CD4-positive, alpha-beta T cell (primary cell): ENCODE results near the gene SLC25A28. TPM values are rescaled to one million over a fixed set of nuclear protein-coding genes. Genes with fewer than 3 reads are reported as not detected.

Experiments
- ATAC-seq: fragments of 200-7000 bp; cut with Tn5 transposase; one replicate; pipeline ENCODE4 v1.10.0; 2022; ENCODE audit warnings: mild to moderate bottlenecking; ENCODE audit not compliant: poor library complexity
- CTCF ChIA-PET: fragments of 350-600 bp; sonication (Branson Sonifier 250); formaldehyde crosslinking; loops from one replicate; lab custom pipeline; 2021; ENCODE audit warnings: antibody characterized with exemption, inconsistent platforms; lab: Charles Lee
- POLR2A ChIA-PET: fragments of 350-600 bp; sonication (Branson Sonifier 250); formaldehyde crosslinking; loops from one replicate; lab custom pipeline; 2021; ENCODE audit warnings: antibody characterized with exemption, inconsistent platforms; lab: Charles Lee
- DNase-seq, 14 experiments: peaks; one replicate each; pipeline ENCODE4 v3.0.0-alpha.2; 2013 to 2020; ENCODE audit warnings: mixed read lengths in 2 of 14
- H3K27ac ChIP-seq, 2 donors: one replicate each; pipeline versions ENCODE4 v1.5.1 to v1.7.0; 2013; ENCODE audit warnings: low read length in 2 of 2, low read depth in 1 of 2, mild to moderate bottlenecking in 1 of 2
- H3K27me3 ChIP-seq, 2 experiments: 1 replicate in 1 of 2; 2 replicates in 1 of 2; pipeline versions ENCODE4 v1.6.1 to v1.7.0; 2013; ENCODE audit warnings: low read length in 2 of 2, control low read depth in 1 of 2, mild to moderate bottlenecking in 1 of 2, moderate library complexity in 1 of 2; ENCODE audit not compliant: insufficient read depth in 2 of 2, control insufficient read depth in 1 of 2
- H3K36me3 ChIP-seq: one replicate; pipeline ENCODE4 v1.6.1; 2013; ENCODE audit warnings: low read length, control low read depth; ENCODE audit not compliant: insufficient read depth
- H3K4me1 ChIP-seq: one replicate; pipeline ENCODE4 v1.6.1; 2013; ENCODE audit warnings: low read length, control low read depth; ENCODE audit not compliant: insufficient read depth
- H3K4me3 ChIP-seq: one replicate; pipeline ENCODE4 v1.5.1; 2013; ENCODE audit warnings: mild to moderate bottlenecking, low read length, moderate library complexity
- H3K9me3 ChIP-seq, 2 experiments: 1 replicate in 1 of 2; 2 replicates in 1 of 2; pipeline versions ENCODE4 v1.6.1 to v1.7.0; 2013; ENCODE audit warnings: low read length in 2 of 2, mild to moderate bottlenecking in 2 of 2, control low read depth in 1 of 2, moderate library complexity in 1 of 2; ENCODE audit not compliant: control insufficient read depth in 1 of 2, insufficient read depth in 1 of 2
- H3K27ac Mint-ChIP-seq: one replicate; pipeline ENCODE4 v1.8.0; 2020; ENCODE audit warnings: mixed read lengths
- H3K27me3 Mint-ChIP-seq: one replicate; pipeline ENCODE4 v1.8.0; 2021; ENCODE audit warnings: mixed read lengths
- H3K36me3 Mint-ChIP-seq: one replicate; pipeline ENCODE4 v1.8.0; 2021; ENCODE audit warnings: low read depth, mixed read lengths
- H3K4me1 Mint-ChIP-seq: one replicate; pipeline ENCODE4 v1.8.0; 2021; ENCODE audit warnings: low read depth, mixed read lengths
- H3K4me3 Mint-ChIP-seq: one replicate; pipeline ENCODE4 v1.8.0; 2020; ENCODE audit warnings: mild to moderate bottlenecking, mixed read lengths
- H3K9me3 Mint-ChIP-seq: one replicate; pipeline ENCODE4 v1.8.0; 2020; ENCODE audit warnings: mixed read lengths
- CTCF ChIP-seq: fragments of 200-600 bp; IDR thresholded peaks from one replicate; pipeline ENCODE4 v1.8.0; 2022; ENCODE audit warnings: antibody characterized with exemption, mild to moderate bottlenecking
- intact Hi-C, 2 experiments: fragments of 100-400 bp; cut with DNase I in 1 of 2; cut with micrococcal nuclease in 1 of 2; formaldehyde crosslinking; loops; one replicate each; pipeline versions ENCODE4 v1.15.1 to v1.9.0; 2023 to 2025; cut with DNase I, micrococcal nuclease
- total RNA-seq, 174 experiments: library from RNA in 2 of 174; stranded (reverse) in 2 of 174; gene quantifications; one replicate each; pipeline ENCODE4 v1.2.3 and lab custom pipeline; 2021 to 2026

The SLC25A28 gene
- total RNA-seq, 2 experiments from 2014 or later: 112 to 113 TPM

DNA sequence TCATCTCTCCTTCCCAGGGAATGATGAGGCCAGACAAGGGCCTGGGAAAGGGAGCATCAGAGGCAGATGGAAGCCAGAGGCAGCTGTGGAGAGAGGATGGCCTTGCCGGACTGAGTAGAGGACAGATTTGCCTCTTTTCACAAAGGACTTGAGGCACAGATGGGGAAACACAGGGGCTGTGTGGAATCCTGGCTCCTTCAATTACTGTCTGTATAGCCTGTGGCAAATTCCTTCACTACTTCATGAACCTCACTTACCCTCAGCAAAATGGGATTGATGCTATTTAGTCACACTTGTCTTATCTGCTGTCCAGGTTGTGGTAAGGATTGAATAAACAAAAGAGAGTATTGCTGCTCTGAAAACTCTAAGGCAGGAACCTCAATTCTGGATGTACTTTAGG is 40.3 kb downstream of the SLC25A28 start:
- TF ChIP-seq CTCF: no peak
- Histone ChIP-seq H3K4me1 (no peaks in the 10 kb centered on the region), H3K27ac (no peak overlapping the region), H3K36me3 (no peaks in the 10 kb centered on the region), H3K4me3 (no peak overlapping the region), H3K27me3 (peaks cover 0 to 6% of the 10 kb centered on the region in 2 experiments), H3K9me3 (no peaks in the 10 kb centered on the region)
- Mint-ChIP-seq H3K9me3 (no peaks in the 10 kb centered on the region), H3K4me1 (no peaks in the 10 kb centered on the region), H3K36me3 (no peaks in the 10 kb centered on the region), H3K27me3 (peaks cover 12% of the 10 kb centered on the region), H3K27ac (no peak overlapping the region), H3K4me3 (no peak overlapping the region)
- intact Hi-C loops: no loop called here
- ATAC-seq (no peak), DNase-seq (no peak)
- POLR2A ChIA-PET: no interaction called here
- CTCF ChIA-PET: no interaction called here

DNA sequence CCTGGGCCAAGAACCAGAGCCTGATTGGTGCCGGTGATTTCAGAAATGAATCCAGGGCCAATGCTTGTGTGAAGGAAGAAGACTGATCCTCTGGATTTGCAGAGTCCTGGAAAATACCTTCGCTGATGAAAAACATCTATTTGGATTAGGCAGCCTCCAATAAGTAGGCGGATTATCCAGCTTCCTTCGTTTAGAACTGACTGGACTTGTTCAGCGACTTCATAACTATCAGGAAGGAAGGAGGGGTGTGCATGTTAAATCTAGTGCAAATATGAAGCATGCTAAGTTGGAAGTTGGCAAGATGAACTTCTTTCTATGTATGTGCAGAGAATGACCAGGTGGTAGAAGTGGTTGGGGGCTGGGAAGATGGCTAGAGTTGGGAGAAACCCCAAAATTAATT is 46.4 kb downstream of the SLC25A28 start:
- intact Hi-C loops: no loop called here
- Histone ChIP-seq H3K36me3 (no peaks in the 10 kb centered on the region), H3K4me3 (no peak overlapping the region), H3K27ac (no peak overlapping the region), H3K4me1 (no peaks in the 10 kb centered on the region), H3K27me3 (peaks cover 0 to 11% of the 10 kb centered on the region in 2 experiments), H3K9me3 (peaks cover 0 to 5% of the 10 kb centered on the region in 2 experiments)
- H3K27me3 Mint-ChIP-seq: peaks cover 28% of the 10 kb centered on the region
- no peak overlapping the region for H3K4me3 Mint-ChIP-seq
- ATAC-seq (no peak), DNase-seq (no peak)
- H3K27ac Mint-ChIP-seq: no peak overlapping the region
- no peaks in the 10 kb centered on the region for H3K9me3 Mint-ChIP-seq
- POLR2A ChIA-PET: no interaction called here
- no peaks in the 10 kb centered on the region for H3K4me1 Mint-ChIP-seq
- CTCF ChIA-PET: no interaction called here
- H3K36me3 Mint-ChIP-seq: no peaks in the 10 kb centered on the region
- no peak for TF ChIP-seq CTCF

- POLR2A ChIA-PET: no interaction called here
Observed at GRCh38 chr10:99571816-99572215, 48.4 kb downstream of the SLC25A28 start.

More at GRCh38 chr10:99571816-99572215, 48.4 kb downstream of the SLC25A28 start:
- intact Hi-C loops: no loop called here
- Histone ChIP-seq H3K27me3 (peaks cover 5 to 14% of the 10 kb centered on the region in 2 experiments), H3K9me3 (peaks cover 0 to 5% of the 10 kb centered on the region in 2 experiments), H3K4me3 (no peak overlapping the region), H3K36me3 (no peaks in the 10 kb centered on the region), H3K27ac (no peak overlapping the region), H3K4me1 (no peaks in the 10 kb centered on the region)
- no peaks in the 10 kb centered on the region for H3K36me3 Mint-ChIP-seq
- H3K9me3 Mint-ChIP-seq: no peaks in the 10 kb centered on the region
- peaks cover 29% of the 10 kb centered on the region for H3K27me3 Mint-ChIP-seq
- H3K27ac Mint-ChIP-seq: no peak overlapping the region
- H3K4me1 Mint-ChIP-seq: no peaks in the 10 kb centered on the region
- ATAC-seq (no peak), DNase-seq (no peak)
- H3K4me3 Mint-ChIP-seq: no peak overlapping the region
- CTCF ChIA-PET: no interaction called here
- no peak for TF ChIP-seq CTCF
